ENCODE measurements around the gene CNPPD1.

Gene CNPPD1

DNA sequence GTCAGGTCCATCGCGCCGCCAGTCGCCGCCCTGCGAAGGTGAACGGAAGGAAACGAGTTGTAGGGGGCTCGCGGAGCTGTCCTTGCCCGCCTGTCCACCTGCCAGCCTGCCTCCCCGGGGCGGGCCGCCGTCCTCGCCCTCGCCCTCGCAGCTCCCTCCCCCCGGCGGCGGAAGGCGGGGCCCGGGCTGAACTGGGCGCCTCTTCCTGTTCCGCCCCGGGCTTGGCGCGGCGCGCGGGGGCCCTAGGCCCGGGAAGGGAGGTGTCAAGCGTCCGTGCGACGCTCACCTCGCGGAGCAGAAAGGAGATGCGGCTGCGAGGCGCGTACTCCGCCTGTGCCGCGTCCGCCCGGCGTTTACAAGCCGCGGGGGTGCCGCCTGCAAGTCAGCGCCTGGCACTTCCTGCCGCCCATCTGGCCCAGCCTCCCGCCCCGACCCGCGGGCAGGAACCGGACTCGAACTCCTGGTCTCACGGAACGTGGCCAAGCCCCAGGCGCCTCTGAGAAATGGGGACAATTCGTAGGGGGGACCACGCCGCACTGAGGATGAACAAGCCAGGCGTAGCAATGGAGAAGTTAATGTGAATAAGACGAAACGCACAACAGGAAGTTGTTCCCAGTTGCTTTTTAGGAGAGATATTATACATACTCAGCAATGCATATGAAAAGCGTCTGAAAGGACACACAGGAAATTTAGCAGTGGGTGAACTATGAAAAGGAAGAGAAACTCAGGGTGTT lies at the start of gene CNPPD1:
Gene CNPPD1, minus strand, starts transcription at position 108 of the 734 bp plus-strand sequence. Its CDS starts 97 bp downstream, at position 11.
- peak; percentile 95 for DNase-seq (ENCODE audit: low spot score)

DNA sequence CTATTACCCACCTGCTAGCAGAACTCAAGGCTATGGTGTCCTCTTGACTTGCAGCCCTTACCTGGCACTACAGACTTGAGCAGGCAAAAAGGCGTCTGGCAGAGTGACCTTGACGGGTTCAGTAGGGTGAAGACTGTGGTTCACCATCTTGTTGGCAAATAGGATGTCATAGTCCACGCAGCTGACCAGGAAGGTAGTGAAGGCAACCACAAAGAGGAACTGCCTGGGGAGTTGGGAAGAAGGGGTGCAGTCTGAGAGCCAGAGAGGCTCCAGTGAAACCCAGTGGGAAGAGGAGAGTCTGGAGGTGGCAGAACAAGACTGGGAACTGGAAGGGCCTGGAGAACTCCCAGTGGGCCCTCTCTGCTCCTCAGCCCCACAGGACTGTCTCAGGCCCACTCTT lies 48.6 kb upstream of the CNPPD1 start:
- DNase-seq (ENCODE audit: low spot score) = no peak

DNA sequence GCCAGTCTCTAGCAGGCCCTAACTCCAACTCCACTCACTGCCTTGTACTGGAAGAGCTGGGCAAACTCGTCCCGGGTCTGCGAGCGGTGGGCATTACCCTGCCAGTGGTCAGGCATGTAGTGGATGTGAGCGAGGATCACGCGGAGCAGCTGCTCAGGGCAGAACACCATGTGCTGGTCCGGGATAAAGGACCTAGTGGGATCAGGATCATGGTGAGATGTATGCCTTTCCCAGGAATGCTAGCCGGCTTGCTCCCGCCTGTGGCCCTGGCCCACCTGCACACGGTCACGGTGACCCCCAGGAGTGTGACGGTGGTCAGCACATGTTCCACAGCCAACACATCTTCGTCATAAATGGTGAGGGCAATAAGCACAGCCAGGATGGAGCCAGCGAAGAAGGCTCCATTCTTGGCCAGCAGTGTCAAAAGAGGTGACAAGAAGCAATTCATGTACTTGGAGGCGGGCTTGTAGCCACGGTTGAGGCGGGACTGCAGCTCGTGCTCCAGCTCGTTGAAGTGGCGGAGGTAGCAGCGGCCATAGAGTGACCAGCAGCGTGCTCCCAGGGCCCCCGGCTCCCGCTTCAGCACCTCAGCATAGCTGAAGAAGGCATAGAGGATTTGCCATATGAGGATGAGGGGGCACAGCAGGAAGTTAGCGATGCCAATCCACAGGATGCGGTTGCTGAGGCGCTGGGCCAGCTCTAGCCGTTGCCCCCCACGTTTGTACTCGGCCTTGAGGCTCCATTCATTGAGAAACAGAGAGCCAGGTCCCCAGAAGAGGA lies 47.3 kb upstream of the CNPPD1 start:
- no peak for DNase-seq (ENCODE audit: low spot score)

DNA sequence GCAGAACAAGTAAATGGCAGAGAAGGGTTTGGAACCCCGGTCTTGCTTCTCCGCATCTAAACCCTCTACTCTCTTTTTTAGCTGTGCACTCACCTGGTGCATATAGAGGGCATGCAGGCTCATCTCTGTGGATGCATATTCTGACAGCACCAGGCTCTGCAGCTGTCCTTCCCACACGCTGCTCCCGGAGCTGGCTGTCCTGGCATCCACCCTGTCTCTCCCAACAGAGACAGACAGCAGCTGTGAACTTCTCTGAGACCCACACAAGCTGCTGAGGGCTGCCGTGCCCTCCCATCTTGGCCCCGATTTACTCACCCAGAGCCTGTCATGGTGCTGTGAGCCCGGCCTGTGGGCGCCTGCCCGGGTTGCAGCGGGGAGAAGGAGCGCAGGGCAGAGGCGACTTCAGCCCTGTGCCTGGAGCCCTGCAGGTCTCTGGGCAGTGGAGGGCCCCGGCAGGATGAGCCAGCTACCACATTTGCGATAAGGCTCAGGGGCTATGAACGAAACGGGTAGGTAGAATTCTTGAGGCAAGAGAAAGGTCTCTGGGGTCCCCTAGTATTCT lies 45.3 kb upstream of the CNPPD1 start:
- DNase-seq (ENCODE audit: low spot score) = no peak

DNA sequence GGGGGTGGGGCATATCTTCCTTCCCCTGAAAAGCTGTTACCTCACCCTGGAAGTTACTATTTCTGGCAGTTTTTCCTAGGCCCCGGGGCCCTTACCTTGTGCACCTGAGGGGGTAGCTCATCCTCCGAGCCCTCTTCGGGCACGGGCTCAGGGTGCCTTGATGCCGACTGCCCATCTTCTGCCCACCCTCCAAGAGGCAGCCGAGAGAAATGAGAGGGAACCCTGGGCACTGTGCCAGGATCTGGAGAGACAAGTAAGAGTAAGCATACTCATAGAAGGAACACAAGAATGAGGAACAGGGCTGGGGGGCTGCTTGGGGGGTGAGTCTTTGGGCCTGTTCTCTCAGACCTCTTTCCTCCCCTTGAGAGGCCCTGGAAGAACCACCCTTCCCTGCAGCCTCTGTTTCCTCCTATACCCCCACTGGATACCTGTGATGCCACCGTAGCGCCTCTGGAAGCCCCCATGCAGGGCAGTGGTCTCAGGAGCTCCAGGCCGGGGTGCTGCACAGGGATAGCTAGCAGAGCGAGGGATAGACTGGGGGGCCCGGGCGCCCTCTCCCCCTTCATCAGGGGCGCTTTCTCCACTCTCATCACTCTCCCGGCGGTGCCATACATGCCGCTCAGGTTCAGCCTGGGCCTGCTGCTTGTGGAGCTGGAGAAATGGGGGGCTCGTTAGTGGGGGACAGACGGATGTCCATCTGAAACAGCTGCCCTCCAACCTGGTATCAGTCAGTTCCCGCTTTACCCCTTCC lies 44.1 kb upstream of the CNPPD1 start:
- peak; percentile 43 for DNase-seq (ENCODE audit: low spot score)

DNA sequence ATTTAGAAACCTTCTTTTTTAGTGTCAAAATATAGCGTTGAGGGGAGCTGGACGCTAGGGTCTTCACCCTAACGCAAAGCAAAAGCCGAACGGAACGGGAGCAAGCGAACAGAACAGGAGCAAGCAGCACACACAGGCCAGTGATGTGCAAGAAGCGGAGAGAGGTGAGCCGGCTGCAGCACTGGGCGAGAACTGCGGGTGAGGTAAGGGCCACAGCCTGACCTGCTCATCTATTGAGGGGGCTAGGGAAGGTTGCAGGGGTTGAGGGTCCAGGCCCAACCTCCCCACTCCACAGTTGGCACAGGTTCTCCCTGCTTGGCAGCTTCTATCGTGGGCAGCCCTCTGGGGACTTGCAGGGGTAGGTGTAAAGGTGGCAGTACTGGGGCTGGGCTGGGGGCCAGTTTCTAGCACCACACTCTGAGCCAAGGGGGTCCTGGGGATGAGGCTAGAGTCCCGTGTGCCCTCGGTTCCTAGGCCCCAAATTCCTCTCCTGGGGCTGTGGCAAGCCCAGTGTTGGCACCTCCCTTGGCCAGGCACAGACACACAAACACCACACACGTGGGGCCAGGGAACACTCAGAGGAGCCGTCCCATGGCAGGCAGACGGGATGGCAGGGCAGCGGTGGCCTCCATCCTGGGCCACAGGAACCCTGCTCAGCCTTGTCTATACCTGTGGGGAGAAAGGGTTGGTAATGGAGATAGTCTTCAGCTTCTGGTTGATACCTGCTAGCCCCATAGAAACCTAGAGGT lies 43.2 kb upstream of the CNPPD1 start:
- no peak for DNase-seq (ENCODE audit: low spot score)

DNA sequence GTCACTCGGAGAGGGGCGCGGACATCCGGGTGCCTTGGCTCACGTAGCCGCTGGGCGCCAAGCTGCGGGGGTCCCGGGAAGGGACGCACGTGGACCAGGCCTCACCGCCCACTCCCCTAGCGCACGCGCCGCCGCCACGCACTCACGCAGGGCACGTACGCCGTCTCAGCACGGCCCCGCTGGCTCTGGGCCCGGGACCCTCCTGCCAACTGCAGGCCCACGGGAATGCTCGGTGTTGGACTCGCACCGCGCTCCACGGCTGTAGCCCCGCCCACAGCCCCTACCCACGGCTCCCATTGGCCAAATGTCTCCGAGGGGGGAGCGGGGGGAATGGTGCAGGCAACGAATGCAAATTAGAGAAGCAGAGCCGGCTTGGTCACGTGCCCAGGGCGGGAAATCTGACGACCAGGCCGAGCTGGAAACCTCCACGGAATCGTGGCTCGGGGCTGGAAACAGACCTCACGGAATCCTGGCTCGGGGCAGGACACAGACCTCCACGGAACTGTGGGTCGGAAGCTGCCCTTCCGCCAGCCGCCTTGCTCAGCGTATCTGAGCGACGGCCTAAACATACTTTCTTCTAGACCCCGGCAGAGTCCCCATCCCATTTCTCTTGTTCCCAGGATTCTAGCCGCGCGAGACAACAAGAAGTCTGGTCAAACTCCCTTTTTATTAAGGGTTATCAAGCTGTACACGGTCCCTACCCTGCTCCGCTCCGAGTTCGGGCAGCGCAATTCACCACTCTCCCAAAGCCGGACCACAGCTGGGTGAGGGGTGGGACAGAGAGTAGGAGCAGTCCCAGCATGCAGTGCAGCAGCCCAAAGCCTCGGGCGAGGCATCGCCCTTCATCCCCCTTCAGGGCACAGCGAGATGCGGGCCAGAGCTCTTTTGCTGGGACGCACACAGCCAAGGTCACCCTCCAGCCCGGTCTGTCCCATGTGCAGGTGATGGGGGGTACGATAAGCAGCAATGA lies 42.3 kb upstream of the CNPPD1 start, which contains the start of gene ABCB6:
Gene ABCB6, minus strand, starts transcription at position 227 of the 970 bp plus-strand sequence. CDS start 285 bp downstream, outside the sequence.
- DNase-seq (ENCODE audit: low spot score) = peak; percentile 96

DNA sequence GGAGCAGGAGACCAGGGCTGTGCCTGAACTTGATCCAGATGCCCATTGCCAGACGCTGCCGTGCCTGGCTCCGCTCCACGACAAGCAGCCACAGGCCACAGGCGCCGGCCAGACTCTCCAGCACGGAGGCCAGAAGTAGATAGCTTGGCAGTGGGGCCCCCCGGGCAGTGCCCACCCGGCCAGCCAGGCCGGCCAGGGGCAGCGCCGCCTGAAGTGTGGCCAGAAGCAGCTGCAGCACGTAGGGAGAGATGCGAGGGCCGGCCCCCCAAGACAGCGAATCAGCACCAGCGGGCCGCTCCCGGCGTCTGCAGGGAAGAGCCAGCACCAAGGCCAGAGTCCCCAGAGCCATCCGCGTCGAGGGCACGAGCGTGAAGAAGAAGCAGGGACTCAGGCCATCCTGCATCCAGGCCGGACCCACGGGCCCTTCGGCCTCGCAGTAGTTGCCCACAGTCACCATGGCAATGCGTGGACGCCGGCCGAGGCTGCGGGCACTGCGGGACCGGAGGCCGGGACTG lies 41.5 kb upstream of the CNPPD1 start:
- no peak for DNase-seq (ENCODE audit: low spot score)

DNA sequence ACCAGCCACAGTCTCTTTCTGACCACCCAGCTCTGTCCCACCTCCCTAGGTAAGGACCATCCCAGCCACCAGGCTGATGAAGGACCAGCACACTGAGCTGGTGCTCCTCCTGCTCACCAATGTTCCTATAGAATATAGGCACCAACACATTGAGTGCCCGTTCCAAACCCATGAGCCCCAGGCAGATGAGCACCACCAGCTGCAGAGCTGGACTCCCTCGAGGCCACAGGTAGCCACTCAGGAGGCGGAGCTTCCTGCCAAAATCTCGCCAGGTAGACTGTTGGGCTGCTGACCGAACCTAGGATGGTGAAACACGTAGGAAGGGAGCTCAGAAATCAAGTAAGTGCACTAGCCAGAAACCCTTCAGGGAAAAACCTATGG lies 39.8 kb upstream of the CNPPD1 start:
- DNase-seq (ENCODE audit: low spot score) = peak; percentile 57

DNA sequence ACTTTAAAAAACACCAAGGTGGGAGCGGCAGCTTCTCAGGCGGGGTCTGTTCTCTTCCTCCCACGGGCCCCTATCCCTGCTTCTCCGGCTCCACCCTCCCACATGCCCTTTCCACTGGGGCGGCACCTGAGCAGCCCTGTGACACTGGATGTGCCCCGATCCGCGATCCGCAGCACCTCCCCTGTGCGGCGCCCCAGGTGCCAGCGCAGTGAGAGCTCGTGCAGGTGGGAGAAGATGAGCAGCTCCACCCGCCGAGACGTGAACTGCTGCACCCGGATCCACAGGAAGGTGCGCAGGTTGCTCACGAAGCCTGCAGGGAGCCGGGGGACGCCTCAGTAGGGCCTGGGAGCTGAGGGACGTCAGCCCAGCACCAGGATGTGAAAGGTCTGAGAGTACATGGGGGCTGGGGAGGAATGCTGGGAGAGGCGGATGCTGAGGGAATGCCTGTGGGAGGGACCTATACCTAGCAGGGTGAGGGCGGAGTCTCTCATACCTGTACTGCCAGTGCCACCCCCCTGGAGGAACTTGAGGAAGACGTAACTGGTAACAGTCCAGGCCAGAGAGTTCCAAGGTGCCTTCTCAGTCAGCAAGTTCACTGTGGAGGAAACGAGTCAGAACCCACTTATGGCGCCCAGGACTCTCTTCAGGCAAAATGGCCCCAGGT lies 39.3 kb upstream of the CNPPD1 start:
- peak; percentile 52 for DNase-seq (ENCODE audit: low spot score)

DNA sequence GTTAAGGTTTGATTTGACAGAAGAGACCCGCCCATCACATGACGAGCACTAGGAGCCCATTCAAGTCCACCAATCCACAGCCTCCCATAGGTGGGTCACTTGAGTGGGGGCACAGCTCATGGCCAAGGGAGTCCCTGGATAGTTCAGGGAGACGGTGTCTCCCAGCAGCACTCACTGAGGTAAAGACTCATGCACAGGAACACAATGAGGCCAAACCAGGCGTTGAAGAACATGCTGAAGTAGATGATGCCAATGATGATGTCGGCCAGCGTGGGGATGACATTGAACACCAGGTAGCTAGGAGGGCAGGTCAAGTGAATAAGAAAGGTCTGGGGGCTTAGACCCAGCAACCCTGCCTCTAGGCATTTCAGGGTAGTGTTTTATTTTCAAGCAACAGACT lies 38.1 kb upstream of the CNPPD1 start:
- DNase-seq (ENCODE audit: low spot score) = no peak

DNA sequence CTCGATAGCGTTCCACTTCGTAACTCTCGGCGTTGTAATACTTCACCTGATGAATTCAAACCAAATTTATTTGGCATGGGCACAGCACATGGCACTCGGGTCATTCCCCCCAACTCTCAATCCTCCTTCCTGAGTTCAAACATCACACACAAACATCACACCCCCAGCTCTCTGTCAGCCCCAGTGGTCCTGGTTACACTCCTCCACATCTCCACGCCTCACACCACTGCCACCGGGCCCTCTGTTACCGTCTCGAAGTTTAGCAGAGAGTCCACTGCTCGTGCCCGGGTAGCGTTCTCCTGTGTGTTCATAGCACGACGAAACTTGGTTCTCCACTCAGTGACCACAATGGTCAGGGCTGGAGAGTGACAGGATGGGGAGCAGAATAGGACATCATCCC lies 37.4 kb upstream of the CNPPD1 start:
- no peak for DNase-seq (ENCODE audit: low spot score)

DNA sequence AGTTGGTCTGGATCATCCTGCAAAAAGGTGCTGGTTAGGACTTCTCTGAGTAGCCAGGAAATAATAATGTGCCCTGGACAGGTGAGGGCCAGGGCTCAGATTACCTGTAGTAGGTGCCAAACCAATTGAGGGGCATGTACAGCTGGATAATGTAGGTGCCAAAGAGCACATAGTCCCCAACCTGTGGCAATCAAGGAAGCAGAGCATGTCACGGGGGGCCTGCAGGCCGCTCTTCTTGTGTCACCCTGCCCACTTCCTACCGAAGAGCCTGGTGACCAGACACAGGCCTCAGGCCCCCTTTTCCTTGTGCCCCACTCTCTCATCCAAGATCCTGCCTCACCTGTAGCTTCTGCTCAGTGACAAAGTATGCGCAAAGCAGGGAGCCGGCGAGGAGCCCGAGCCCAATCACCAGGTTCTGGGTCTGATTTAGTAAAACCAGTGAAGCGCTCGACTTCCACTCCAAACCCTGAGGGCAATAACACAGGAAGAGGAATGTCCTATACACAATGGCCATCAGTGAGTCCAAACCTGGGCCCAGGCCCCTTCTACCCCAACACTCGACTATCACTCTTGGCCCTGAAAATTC lies 36.9 kb upstream of the CNPPD1 start:
- DNase-seq (ENCODE audit: low spot score) = no peak

DNA sequence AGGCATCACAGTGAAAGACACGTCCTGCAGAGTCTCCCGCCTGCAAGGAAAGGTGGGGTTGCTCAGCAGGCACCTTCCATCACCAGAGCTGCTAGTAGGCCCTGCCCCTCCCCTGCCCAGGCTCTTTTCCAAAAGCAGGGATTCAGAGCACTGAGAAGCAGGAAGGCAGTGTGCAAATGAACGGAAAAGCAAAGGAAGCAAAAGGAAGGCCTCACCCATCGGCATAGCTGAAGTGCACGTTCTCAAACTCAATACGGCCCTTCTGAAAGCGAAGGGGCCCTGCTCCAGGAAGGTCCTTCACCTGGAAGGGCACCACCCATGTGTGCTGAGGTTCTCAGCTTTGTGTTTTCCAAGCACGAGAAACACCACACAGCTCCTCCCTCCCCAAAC lies 36.3 kb upstream of the CNPPD1 start:
- DNase-seq (ENCODE audit: low spot score) = no peak

DNA sequence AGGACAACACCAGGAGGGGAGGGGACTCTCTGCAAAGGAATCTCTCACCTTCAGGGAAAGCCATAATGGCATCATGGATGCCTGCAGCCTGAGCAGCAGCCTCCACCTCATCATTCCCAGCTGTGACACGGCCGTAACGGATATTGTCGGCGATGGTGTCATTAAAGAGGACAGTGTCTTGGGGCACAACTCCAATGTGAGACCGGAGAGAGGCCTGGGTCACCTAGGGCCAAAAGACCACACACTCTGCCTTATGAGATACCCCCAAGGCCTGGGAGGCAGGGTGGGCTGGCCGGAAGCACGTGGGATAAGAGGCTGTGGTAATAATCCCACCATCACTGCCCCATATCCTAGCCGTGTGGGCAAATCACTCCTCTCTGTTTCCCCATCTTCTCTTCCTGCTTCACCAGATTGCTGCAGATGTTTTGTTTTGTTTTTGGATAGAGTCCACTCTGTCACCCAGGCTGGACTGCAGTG lies 34.2 kb upstream of the CNPPD1 start:
- DNase-seq (ENCODE audit: low spot score) = peak; percentile 7

DNA sequence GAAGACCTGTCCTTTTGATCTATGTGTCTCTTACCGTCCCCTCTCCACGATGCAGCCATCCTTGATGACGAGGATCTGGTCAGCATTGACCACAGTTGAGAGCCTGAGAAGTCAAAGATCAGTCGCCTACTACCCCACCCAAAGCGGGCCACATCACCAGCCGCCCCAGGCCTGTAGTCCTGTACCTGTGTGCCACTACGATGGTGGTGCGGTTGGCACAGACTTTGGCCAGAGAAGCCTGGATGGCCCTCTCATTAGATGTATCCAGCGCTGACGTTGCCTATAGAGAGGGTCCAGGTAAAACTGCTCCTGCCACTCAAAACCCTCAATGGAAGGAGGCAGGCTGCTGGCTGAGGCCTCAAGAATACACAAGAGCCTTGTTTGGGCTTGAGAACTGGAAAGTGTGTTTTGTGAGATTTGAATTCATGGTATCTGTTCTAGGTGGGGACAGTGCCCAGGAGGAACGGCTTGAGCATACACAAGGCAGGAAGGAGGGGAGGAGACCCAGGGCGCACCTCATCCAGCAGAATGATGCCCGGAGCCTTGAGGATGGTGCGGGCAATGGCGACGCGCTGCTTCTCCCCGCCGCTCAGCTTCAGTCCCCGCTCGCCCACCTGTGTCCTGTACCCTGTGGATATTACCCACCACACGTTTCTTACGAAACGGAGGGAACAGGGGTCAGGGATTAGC lies 33.6 kb upstream of the CNPPD1 start:
- peak; percentile 5 for DNase-seq (ENCODE audit: low spot score)

DNA sequence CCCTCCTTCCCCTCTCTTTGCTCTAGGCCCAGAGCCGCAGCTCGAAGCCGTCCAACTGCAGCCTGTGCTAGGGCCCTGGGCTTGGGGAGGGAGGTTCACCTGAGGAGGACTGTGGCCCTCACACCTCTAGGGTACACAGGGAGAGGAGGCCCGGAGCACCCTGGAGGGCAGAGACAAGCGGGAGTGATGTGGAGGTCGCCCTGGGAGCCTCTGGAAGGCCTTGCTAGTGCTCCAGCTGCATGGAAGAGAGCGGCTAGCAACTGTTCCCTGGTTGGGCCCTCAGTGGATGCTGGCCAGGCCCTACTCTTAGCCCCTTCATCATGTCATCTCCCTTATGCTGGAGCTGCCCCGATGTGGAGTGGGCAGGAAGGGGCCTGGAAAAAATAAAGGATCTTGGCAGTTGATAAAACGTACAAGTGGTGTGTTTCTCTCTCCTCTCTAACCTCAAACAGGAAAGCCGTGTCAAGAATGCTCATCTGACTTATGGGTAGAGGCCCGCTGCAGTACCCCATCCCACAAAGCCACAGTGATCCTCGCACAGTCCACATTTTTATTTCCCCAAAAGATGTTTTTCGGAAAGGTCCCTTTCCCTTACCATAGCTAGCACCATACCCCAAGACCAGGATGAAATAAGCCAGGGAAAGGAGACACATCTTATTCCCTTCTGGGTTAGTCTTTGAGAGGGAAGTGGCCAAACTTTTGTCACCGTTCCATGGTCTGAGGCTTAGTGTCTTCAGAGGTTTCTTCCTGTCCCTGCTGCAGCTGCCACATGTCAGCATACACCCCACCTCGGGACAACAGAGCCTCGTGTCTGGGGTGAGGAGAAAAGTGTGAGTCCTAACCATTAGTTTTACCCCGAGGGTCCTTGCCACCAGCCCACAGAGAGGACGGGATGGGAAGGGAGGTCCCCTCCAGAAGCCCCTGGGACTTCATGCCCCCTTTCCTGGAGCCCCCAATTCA lies 32.8 kb upstream of the CNPPD1 start:
- DNase-seq (ENCODE audit: low spot score) = peak; percentile 9

All from hematopoietic multipotent progenitor cell treated with erythropoietin and hydrocortisone succinate and interleukin-3 and kit ligand, for 17 days (in vitro differentiated cells).